Colonic mucosa (tissue), 4 donors: ENCODE data around the gene TYROBP. TPM values are rescaled to one million over a fixed set of nuclear protein-coding genes. Genes with fewer than 3 reads are reported as not detected.

Source experiments
- DNase-seq: peaks from one replicate; pipeline ENCODE4 v3.0.0-alpha.2; 2020
- H3K27ac ChIP-seq: fragments of 200-600 bp; one replicate; pipeline ENCODE4 v1.8.0; 2021
- H3K27me3 ChIP-seq: fragments of 200-600 bp; one replicate; pipeline ENCODE4 v1.8.0; 2021
- H3K36me3 ChIP-seq: fragments of 200-600 bp; one replicate; pipeline ENCODE4 v1.8.0; 2021
- H3K4me1 ChIP-seq: fragments of 200-600 bp; one replicate; pipeline ENCODE4 v1.8.0; 2021; ENCODE audit warnings: mild to moderate bottlenecking
- H3K4me3 ChIP-seq: fragments of 200-600 bp; one replicate; pipeline ENCODE4 v1.8.0; 2021
- H3K9ac ChIP-seq, 2 donors: one replicate each; pipeline ENCODE4 v1.7.0; 2013; ENCODE audit warnings: control low read depth in 2 of 2, low read depth in 2 of 2, low read length in 2 of 2
- H3K9me3 ChIP-seq: fragments of 200-600 bp; one replicate; pipeline ENCODE4 v1.8.0; 2021
- CTCF ChIP-seq: fragments of 200-600 bp; IDR thresholded peaks from one replicate; pipeline ENCODE4 v1.8.0; 2022; ENCODE audit warnings: antibody characterized with exemption, mild to moderate bottlenecking
- intact Hi-C: fragments of 100-400 bp; cut with DNase I; formaldehyde crosslinking; loops from one replicate; pipeline ENCODE4 v1.14.1; 2022
- total RNA-seq, 2 donors: library from RNA; stranded (reverse); fragmentation: NEBNext Ultra II Directional in 1 of 2; extraction: Animal tissue kit (Norgen Biotek cat#: 25700) in 1 of 2; gene quantifications; one replicate each; pipeline ENCODE4 v1.2.1, GENCODE V29; 2021
- donor health status: healthy.
- donor health status: DM: no; HTN: no; CAD: no.
- donor health status: DM: no; HTN: no; CAD: no.

Gene TYROBP
- total RNA-seq, 2 donors from 2014 or later = 10.4 to 32.8 TPM

GRCh38 chr19:35901055-35901644 is 6.9 kb downstream of the TYROBP start:
- Histone ChIP-seq H3K9me3 (no peaks in the 10 kb centered on the region), H3K4me3 (peak overlapping the region; percentile 46), H3K36me3 (no peaks in the 10 kb centered on the region), H3K4me1 (peaks cover 3% of the 10 kb centered on the region), H3K27ac (peak overlapping the region; percentile 89), H3K27me3 (no peaks in the 10 kb centered on the region), H3K9ac (no peak overlapping the region)
- intact Hi-C loops = no loop called here
- TF ChIP-seq CTCF = no peak
- no peak for DNase-seq

- H3K27ac ChIP-seq = peak overlapping the region; percentile 89
- peak; percentile 87 for DNase-seq
- no peaks in the 10 kb centered on the region for H3K27me3 ChIP-seq
- H3K9ac ChIP-seq = peak overlapping the region; percentile 89 to 91
- no peak for TF ChIP-seq CTCF
- intact Hi-C loops = loop anchor here (5.0 kb wide), 1 partner anchor 33 kb away; no protein-coding TSS in a partner anchor
- H3K4me3 ChIP-seq = peak overlapping the region; percentile 46
- no peaks in the 10 kb centered on the region for H3K36me3 ChIP-seq
- no peaks in the 10 kb centered on the region for H3K9me3 ChIP-seq
- H3K4me1 ChIP-seq = peaks cover 3% of the 10 kb centered on the region
Measured at GRCh38 chr19:35899547-35900214, 8.4 kb downstream of the TYROBP start.

GRCh38 chr19:35898499-35898809 is 9.6 kb downstream of the TYROBP start:
- H3K9ac ChIP-seq = peak overlapping the region; percentile 89 to 91

GRCh38 chr19:35897706-35898451 is 10.2 kb downstream of the TYROBP start:
- no peak for DNase-seq
- H3K4me3 ChIP-seq = peak overlapping the region; percentile 46
- intact Hi-C loops = loop anchor here (5.0 kb wide), 1 partner anchor 34 kb away; no protein-coding TSS in a partner anchor
- TF ChIP-seq CTCF = no peak
- H3K4me1 ChIP-seq = peaks cover 3% of the 10 kb centered on the region
- H3K36me3 ChIP-seq = no peaks in the 10 kb centered on the region
- no peaks in the 10 kb centered on the region for H3K27me3 ChIP-seq
- H3K27ac ChIP-seq = peak overlapping the region; percentile 89
- H3K9me3 ChIP-seq = no peaks in the 10 kb centered on the region
- H3K9ac ChIP-seq = peak overlapping the region in 1 of 2 donors; percentile 89

More at GRCh38 chr19:35898499-35898809, 9.6 kb downstream of the TYROBP start:
- H3K9me3 ChIP-seq = no peaks in the 10 kb centered on the region
- no peaks in the 10 kb centered on the region for H3K36me3 ChIP-seq
- H3K4me1 ChIP-seq = peaks cover 3% of the 10 kb centered on the region
- H3K27ac ChIP-seq = peak overlapping the region; percentile 89
- intact Hi-C loops = loop anchor here (5.0 kb wide), 1 partner anchor 34 kb away; no protein-coding TSS in a partner anchor
- TF ChIP-seq CTCF = no peak
- no peaks in the 10 kb centered on the region for H3K27me3 ChIP-seq
- peak overlapping the region; percentile 46 for H3K4me3 ChIP-seq
- no peak for DNase-seq

- TF ChIP-seq CTCF = no peak
- Histone ChIP-seq H3K9me3 (no peaks in the 10 kb centered on the region), H3K4me3 (no peak overlapping the region), H3K36me3 (no peaks in the 10 kb centered on the region), H3K9ac (no peak overlapping the region), H3K27me3 (no peaks in the 10 kb centered on the region), H3K27ac (no peak overlapping the region), H3K4me1 (peaks cover 3% of the 10 kb centered on the region)
- DNase-seq = no peak
- intact Hi-C loops = loop anchor here (5.0 kb wide), 1 partner anchor 36 kb away; no protein-coding TSS in a partner anchor
Measured at GRCh38 chr19:35896643-35897040, 11.5 kb downstream of the TYROBP start.
